ENCODE results near the gene KRTCAP2.
"Not testable (repeated sequence)": the region's sequence is repeated elsewhere in the genome, so short reads cannot be mapped to it uniquely, and the experiment has no call there.

KRTCAP2 gene

GRCh38 chr1:155181371-155182051, 8.4 kb upstream of the KRTCAP2 start:
- DNase-seq, result no peak

- DNase-seq, result no peak
Measured at GRCh38 chr1:155179112-155180031, 6.3 kb upstream of the KRTCAP2 start.

DNA sequence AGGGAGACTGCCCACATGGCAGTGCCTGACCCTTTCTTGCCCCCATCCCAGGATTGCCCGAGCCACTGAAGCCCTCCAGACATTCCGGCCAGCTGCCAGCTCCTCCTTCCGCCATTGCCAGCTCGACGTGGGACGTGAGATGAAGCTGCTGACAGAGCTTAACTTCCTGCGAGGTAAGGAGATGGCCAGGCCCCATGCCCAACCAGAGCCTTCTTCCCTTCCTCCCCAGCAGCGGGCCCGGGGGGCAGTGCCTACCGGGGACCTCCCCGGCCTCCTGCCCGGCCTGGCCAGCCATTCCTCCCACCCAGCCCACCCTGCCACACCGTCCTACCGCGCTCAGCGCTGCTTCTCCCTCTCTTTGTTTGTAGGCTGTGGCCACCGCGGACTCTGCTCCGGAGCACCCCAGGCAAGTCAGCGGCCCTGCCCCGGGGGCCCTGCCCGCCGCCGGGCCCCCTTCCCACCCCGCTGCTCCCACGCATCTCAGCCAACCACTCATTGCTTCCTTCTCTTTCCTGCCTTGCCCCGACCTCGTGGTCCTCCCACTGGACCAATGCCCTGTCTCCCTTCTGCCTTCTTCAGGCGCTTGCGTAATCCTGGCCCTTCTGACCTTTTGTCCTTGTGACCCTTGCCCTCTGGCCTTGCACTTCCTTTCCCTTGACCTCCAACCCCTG, 5.5 kb upstream of the KRTCAP2 start:
- no peak for DNase-seq

DNA sequence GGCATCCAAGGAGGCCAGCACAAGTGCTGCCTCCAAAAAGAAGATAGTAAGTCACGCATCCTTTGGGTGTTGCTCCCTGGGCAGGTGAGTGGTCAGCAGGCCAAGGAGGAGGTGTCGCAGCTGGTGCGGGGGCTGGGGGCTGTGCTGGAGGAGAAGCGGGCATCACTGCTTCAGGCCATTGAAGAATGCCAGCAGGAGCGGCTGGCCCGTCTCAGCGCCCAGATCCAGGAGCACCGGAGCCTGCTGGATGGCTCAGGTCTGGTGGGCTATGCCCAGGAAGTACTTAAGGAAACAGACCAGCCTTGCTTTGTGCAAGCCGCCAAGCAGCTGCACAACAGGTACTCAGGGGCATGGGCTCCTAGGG, 4.8 kb upstream of the KRTCAP2 start:
- no peak for DNase-seq

- DNase-seq, result no peak
Measured at GRCh38 chr1:155177192-155177917, 4.3 kb upstream of the KRTCAP2 start.

DNA sequence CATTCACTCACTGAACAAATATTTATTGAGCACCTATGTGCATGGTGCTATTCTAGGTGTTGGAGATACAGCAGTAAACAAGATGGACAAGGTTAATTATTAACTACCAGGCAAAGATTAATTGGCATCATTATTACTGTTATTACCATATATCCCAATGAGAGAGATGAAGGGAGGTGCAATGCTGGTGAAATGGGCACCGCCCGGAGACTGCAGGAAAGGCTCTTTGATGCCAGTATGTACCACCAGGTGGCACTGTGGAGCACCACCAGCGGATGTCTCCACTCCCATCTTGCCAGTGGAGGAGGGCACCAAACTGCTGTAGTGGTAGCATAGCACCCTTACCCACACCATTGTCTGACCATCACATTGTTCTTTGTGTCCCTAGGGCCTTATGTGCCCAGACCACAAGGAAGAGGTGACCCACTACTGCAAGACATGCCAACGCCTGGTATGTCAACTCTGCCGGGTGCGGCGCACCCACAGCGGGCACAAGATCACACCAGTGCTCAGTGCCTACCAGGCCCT, 3.5 kb upstream of the KRTCAP2 start:
- peak; percentile 66 for DNase-seq

DNA sequence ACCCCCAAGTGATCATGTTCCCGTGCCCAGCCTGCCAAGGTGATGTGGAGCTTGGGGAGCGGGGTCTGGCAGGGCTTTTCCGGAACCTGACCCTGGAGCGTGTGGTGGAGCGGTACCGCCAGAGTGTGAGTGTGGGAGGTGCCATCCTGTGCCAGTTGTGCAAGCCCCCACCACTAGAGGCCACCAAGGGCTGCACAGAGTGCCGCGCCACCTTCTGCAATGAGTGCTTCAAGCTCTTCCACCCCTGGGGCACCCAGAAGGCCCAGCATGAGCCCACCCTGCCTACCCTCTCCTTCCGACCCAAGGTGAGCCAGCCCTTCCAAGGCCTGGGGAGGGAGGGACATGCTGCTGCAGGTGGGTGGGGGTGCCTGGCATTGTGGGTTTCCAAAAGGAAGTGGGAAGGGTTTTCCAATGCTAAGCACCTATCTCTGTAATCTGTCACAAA, 2.8 kb upstream of the KRTCAP2 start:
- DNase-seq, result no peak

DNA sequence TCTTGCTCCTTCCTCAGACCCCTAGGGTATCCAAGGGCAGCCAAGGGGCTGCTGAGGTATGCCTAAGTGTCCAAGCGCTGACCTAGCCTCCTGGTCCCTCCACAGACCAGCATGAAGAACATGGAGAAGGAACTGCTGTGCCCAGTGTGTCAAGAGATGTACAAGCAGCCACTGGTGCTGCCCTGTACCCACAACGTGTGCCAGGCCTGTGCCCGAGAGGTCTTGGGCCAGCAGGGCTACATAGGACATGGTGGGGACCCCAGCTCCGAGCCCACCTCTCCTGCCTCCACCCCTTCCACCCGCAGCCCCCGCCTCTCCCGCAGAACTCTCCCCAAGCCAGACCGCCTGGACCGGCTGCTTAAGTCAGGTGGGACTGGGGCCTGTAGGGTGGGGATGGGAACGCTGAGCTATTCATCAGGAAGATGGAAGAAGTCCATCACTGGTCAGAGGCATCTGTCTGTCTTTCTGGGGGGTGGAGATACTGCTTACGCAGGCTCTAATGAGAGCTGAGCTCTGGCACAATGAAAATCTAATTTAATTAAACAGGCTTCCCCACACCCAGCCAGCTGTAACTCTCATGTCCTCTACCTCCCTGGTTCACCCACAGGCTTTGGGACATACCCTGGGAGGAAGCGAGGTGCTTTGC, 2.3 kb upstream of the KRTCAP2 start:
- DNase-seq, result no peak

DNA sequence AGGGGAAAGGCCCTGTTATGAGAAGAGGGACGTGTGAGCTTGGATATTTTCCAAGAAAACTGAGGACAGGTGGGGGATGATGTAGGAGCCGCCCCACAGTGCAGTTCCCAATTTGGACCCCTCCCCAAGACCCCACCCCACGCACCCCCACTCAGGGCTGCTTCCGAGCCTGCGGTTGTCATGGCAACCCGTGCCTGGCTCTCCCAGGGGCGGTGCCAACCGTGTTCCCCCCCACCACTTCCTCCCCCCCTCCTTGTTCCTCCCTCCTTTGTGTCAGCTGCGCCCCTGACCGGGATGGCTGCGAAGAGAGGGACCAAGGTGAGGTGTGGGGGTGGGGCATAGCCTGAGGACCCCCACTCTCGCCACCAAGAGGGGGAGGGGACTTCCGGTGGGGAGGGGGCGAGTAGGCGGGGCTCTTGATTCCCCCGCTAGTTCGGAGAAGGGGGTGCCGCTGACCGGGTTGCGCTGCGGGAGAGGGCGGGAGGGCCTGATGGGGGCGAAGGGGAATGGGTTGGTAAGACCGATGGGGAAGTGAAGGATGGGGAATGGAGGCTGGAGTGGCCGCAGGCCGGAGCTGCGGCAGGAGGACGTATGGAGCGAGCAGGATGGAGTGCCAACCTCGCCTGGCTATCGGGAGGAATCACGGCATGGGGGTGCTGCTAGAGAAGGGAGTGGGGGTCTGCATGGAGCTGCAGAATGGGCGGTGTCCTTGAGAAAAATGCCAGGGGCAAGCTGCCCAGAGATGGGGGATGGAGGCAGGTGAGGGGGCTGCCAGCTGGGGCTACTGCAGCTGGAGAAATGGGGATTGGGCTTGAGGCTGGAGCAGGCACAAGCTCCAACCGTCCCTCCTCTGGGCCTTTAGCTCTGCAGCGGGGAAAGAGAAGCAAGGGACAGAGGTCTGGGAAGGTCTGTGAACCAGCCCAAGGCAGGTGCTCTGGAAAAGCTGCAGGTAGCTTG, 1.5 kb upstream of the KRTCAP2 start:
- DNase-seq, result peak; percentile 75

- peak; percentile 75 for DNase-seq
Measured at GRCh38 chr1:155173478-155174323, 597 bp upstream of the KRTCAP2 start, which contains the start of gene TRIM46. TRIM46 (plus strand) TSS chr1:155173849; CDS start chr1:155173967, 118 bp downstream.

- no peak for DNase-seq
Measured at GRCh38 chr1:155171836-155172731, 1.0 kb downstream of the KRTCAP2 start.

DNA sequence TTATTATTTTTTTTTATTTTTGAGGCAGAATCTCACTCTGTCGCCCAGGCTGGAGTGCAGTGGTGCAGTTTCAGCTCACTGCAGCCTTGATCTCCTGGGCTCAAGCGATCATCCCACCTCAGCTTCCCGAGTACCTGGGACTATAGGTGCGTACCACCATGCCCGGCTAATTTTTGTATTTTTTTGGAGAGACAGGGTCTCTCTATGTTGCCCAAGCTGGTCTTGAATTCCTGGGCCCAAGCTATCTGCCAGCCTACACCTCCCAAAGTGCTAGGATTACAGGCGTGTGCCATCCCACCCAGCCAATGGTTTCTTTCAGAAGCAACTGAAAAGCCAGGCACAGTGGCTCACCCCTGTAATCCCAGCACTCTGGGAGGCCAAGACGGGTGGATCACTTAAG, 2.3 kb downstream of the KRTCAP2 start:
- DNase-seq, result no peak

- no peak for DNase-seq
Measured at GRCh38 chr1:155170101-155170785, 2.9 kb downstream of the KRTCAP2 start.

DNA sequence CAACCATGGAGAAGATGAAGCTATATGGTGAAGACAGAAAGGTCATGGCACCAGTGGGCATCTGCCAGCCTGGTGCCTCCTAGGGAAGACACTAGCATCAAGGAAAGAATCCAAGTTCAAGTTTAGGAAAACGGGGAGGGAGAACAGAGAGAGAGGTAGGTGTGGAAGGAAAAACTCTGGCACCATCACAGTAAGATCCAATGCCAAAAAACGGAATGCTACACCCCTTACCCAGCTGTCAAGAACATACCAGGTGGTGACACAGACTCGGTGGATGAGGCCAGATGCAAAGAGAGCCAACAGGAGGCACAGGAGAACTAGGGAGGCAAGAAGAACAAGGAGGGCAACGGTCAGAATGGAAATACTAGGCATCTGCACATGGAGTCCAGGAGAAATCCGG, 3.6 kb downstream of the KRTCAP2 start:
- no peak for DNase-seq

DNA sequence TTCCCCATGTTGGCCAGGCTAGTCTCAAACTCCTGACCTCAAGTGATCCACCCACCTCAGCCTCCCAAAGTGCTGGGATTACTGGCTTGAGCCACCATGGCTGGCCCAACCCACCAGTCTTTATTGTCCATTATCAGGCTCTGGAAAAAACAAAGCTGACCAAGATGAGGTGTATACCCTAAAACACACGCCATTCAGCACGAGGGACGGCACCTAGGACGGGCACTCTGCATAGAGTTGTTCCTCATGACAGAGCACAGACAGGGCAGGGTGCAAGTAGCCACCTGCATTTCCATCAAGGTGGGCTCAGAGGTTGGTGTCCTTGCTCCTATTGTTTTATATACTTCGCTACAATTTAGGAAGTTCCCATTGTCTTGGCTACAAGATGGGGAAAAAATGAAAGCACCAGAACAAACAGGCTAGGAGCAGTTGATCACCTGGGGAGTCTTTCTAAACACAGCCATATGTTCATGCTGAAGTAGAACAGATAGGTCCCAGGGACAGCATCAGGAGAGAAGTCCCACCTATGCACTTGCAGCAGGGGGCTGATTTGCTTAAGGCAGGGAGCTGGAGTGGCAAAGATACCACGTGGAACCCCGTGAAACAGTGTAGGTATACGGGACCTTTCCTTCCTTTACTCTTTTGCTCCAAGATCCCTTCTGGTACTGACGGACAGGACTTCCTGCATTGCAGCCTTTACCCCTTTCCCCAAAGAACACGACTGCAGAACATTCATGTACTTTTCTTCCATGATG, 4.5 kb downstream of the KRTCAP2 start:
- DNase-seq, result no peak

- not testable (repeated sequence) for DNase-seq
Measured at GRCh38 chr1:155168105-155168445, 5.0 kb downstream of the KRTCAP2 start.

Measured in NCI-H748 treated with DMSO at 0.1 percent for 48 hours (cell line).